ENCODE results near the gene HOXD4. TPM values are rescaled to one million over a fixed set of nuclear protein-coding genes. Genes with fewer than 3 reads are reported as not detected.
A peak's percentile ranks its signal among the peaks of the same experiment; 100 is the strongest.

HOXD4 gene
- total RNA-seq, 3 donors from 2014 or later, result 4.7 to 6.5 (median 5.9) TPM

GRCh38 chr2:176156807-176157498 lies 5.6 kb downstream of the HOXD4 start, which contains the start of gene HOXD3:
TSS of gene HOXD3 (plus strand) at chr2:176157307. CDS start at chr2:176169115, 11,808 bp downstream.
- intact Hi-C loops (cut with DNase I, micrococcal nuclease), result no loop called here
- no peak for TF ChIP-seq CTCF (IDR thresholded peaks at IDR 0.05)
- Histone ChIP-seq H3K4me3 (no peak within 1 kb of the TSS), H3K36me3 (ENCODE audit: low read depth) (no peaks in the 10 kb centered on the region), H3K9me3 (no peaks in the 10 kb centered on the region), H3K4me1 (ENCODE audit: low read depth) (peaks cover 15% of the 10 kb centered on the region)
- DNase-seq (no peak), ATAC-seq (no peak)

- no peak for TF ChIP-seq CTCF (IDR thresholded peaks at IDR 0.05)
- peak; percentile 79 for ATAC-seq
- H3K9me3 ChIP-seq, result no peaks in the 10 kb centered on the region
- no peak overlapping the region for H3K4me3 ChIP-seq
- peaks cover 15% of the 10 kb centered on the region for H3K4me1 ChIP-seq (ENCODE audit: low read depth)
- no peaks in the 10 kb centered on the region for H3K36me3 ChIP-seq (ENCODE audit: low read depth)
- peak in 2 of 3 donors; percentile 71 to 77 for DNase-seq
- intact Hi-C loops (cut with DNase I, micrococcal nuclease), result no loop called here
Observed at GRCh38 chr2:176157499-176158185, 6.3 kb downstream of the HOXD4 start.

- Histone ChIP-seq H3K36me3 (ENCODE audit: low read depth) (no peaks in the 10 kb centered on the region), H3K4me1 (ENCODE audit: low read depth) (peaks cover 15% of the 10 kb centered on the region), H3K9me3 (no peaks in the 10 kb centered on the region), H3K4me3 (no peak overlapping the region)
- TF ChIP-seq CTCF (IDR thresholded peaks at IDR 0.05), result no peak
- ATAC-seq (peak; percentile 4), DNase-seq (no peak)
- intact Hi-C loops (cut with DNase I, micrococcal nuclease), result no loop called here
Observed at GRCh38 chr2:176158186-176158591, 6.8 kb downstream of the HOXD4 start.

GRCh38 chr2:176158855-176159662 lies 7.7 kb downstream of the HOXD4 start:
- no peak for TF ChIP-seq CTCF (IDR thresholded peaks at IDR 0.05)
- peak; percentile 68 for ATAC-seq
- no peak for DNase-seq
- intact Hi-C loops (cut with DNase I, micrococcal nuclease), result no loop called here
- no peaks in the 10 kb centered on the region for H3K36me3 ChIP-seq (ENCODE audit: low read depth)
- peaks cover 15% of the 10 kb centered on the region for H3K4me1 ChIP-seq (ENCODE audit: low read depth)
- no peaks in the 10 kb centered on the region for H3K9me3 ChIP-seq
- no peak overlapping the region for H3K4me3 ChIP-seq

GRCh38 chr2:176159663-176160250 lies 8.4 kb downstream of the HOXD4 start:
- no peak overlapping the region for H3K4me3 ChIP-seq
- DNase-seq, result no peak
- intact Hi-C loops (cut with DNase I, micrococcal nuclease), result no loop called here
- H3K36me3 ChIP-seq (ENCODE audit: low read depth), result no peaks in the 10 kb centered on the region
- H3K4me1 ChIP-seq (ENCODE audit: low read depth), result peaks cover 15% of the 10 kb centered on the region
- no peak for TF ChIP-seq CTCF (IDR thresholded peaks at IDR 0.05)
- no peaks in the 10 kb centered on the region for H3K9me3 ChIP-seq
- ATAC-seq, result no peak
